ENCODE results near the gene LRCH1.
A peak's percentile ranks its signal among the peaks of the same experiment; 100 is the strongest.

LRCH1 gene

GRCh38 chr13:46682015-46682414 lies 129.0 kb downstream of the LRCH1 start:
- no peak for TF ChIP-seq CTCF (IDR thresholded peaks at IDR 0.05; ENCODE audit: insufficient read depth, missing control alignments)
- DNase-seq (ENCODE audit: insufficient read length, low spot score): no peak
- no peak for FAIRE-seq

- DNase-seq (ENCODE audit: insufficient read length, low spot score): no peak
- FAIRE-seq: no peak
- no peak for TF ChIP-seq CTCF (IDR thresholded peaks at IDR 0.05; ENCODE audit: insufficient read depth, missing control alignments)
Measured at GRCh38 chr13:46682707-46683106, 129.7 kb downstream of the LRCH1 start.

- TF ChIP-seq CTCF (IDR thresholded peaks at IDR 0.05; ENCODE audit: insufficient read depth, missing control alignments): no peak
- DNase-seq (ENCODE audit: insufficient read length, low spot score): no peak
- FAIRE-seq: no peak
Measured at GRCh38 chr13:46683676-46684260, 130.8 kb downstream of the LRCH1 start.

GRCh38 chr13:46684287-46685001 lies 131.5 kb downstream of the LRCH1 start:
- TF ChIP-seq CTCF (IDR thresholded peaks at IDR 0.05; ENCODE audit: insufficient read depth, missing control alignments): no peak
- no peak for DNase-seq (ENCODE audit: insufficient read length, low spot score)
- peak; percentile 32 for FAIRE-seq

- DNase-seq (ENCODE audit: insufficient read length, low spot score) (no peak), FAIRE-seq (no peak)
- TF ChIP-seq CTCF (IDR thresholded peaks at IDR 0.05; ENCODE audit: insufficient read depth, missing control alignments): no peak
Measured at GRCh38 chr13:46685006-46685730, 132.2 kb downstream of the LRCH1 start.

- no peak for TF ChIP-seq CTCF (IDR thresholded peaks at IDR 0.05; ENCODE audit: insufficient read depth, missing control alignments)
- no peak for DNase-seq (ENCODE audit: insufficient read length, low spot score)
- FAIRE-seq: no peak
Measured at GRCh38 chr13:46686171-46686570, 133.2 kb downstream of the LRCH1 start.

- DNase-seq (ENCODE audit: insufficient read length, low spot score) (no peak), FAIRE-seq (peak; percentile 77)
- no peak for TF ChIP-seq CTCF (IDR thresholded peaks at IDR 0.05; ENCODE audit: insufficient read depth, missing control alignments)
Measured at GRCh38 chr13:46687810-46688209, 134.8 kb downstream of the LRCH1 start.
